Gastroesophageal sphincter (tissue), 3 donors: Measurements from ENCODE around the gene SLC12A8.

Experiments used
- EP300 ChIP-seq: sonication (generic); formaldehyde crosslinking; IDR thresholded peaks from one replicate; pipeline ENCODE4 v1.6.1; 2017; ENCODE audit warnings: antibody characterized with exemption, mild to moderate bottlenecking
- TF ChIP-seq, protein P1 (sequence below), 4 experiments: fragments of 200-600 bp in 2 of 4; fragments of 450-650 bp in 2 of 4; sonication (generic) in 1 of 4; IDR thresholded peaks; one replicate each; pipeline ENCODE4 v1.5.1; 2017 to 2019; ENCODE audit warnings: antibody characterized with exemption in 4 of 4, mild to moderate bottlenecking in 2 of 4, moderate library complexity in 2 of 4

DNA sequence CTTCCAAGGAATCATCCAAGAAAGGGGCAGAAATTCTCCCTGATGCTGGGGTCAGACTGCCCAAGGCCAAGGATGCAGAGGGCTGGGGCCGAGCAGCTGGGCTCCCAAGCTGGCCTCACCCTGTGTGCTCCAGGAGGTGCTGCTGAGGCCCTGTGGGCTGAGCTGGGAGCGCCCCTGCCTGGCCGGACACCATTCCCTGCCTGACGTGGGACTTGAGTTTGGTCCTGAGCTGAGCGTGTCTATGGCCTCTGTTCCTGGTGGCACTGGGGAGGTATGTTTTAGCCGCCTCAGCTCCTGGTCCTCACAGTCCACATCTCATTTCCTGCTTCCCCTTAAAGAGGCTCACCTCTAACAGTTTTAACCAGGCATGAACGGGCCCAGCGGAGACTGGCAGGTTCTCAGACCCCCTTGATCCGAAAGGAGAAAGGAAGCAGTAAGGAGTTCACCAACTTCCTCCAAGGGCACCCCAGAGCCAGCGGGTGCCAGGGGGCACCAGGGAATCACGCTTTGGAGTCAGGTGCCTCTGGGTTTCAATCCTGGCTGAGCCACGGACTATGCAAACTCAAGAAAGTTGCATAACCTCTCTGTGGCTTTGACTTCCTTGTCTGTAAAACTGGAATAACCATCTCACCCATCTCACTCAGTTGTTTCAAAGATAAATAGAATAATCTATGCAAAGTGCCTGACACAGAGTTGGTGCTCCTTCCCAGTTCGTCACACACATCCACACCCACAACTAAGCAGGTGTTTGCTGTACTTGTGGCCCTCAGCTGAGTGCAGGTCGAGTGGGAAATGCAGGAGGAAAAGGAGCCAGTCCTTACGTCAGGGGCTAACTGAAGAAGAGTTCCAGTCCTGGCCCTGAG lies 48.6 kb downstream of the SLC12A8 start:
- TF ChIP-seq, protein P1, sequence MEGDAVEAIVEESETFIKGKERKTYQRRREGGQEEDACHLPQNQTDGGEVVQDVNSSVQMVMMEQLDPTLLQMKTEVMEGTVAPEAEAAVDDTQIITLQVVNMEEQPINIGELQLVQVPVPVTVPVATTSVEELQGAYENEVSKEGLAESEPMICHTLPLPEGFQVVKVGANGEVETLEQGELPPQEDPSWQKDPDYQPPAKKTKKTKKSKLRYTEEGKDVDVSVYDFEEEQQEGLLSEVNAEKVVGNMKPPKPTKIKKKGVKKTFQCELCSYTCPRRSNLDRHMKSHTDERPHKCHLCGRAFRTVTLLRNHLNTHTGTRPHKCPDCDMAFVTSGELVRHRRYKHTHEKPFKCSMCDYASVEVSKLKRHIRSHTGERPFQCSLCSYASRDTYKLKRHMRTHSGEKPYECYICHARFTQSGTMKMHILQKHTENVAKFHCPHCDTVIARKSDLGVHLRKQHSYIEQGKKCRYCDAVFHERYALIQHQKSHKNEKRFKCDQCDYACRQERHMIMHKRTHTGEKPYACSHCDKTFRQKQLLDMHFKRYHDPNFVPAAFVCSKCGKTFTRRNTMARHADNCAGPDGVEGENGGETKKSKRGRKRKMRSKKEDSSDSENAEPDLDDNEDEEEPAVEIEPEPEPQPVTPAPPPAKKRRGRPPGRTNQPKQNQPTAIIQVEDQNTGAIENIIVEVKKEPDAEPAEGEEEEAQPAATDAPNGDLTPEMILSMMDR (IDR thresholded peaks at IDR 0.05), result peak in 1 of 4 experiments; percentile 24
- TF ChIP-seq EP300, result no peak
